ENCODE results near the gene RPS23.
A peak's percentile ranks its signal among the peaks of the same experiment; 100 is the strongest.

RPS23 gene

DNA sequence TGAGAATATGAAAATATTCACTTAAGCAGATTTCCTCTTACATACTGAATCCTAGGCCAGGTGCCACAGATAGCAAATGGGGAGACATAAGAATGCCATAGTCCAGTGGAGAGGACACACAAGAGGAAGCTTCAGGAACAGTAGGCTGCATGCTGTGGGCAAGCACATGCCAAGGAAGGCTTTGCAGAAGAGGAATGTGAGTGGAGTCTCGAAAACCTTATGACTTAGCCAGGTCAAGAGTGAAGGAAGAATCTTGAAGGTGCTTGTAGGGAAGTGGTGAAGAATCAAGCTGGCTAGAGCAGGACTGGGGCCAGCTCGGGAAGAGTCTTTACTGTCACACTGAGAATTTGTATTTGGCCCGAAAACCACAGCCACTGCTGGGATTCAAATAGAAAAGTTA is 20.4 kb downstream of the RPS23 start:
- no peak for DNase-seq
- intact Hi-C loops (cut with DNase I), result no loop called here

DNA sequence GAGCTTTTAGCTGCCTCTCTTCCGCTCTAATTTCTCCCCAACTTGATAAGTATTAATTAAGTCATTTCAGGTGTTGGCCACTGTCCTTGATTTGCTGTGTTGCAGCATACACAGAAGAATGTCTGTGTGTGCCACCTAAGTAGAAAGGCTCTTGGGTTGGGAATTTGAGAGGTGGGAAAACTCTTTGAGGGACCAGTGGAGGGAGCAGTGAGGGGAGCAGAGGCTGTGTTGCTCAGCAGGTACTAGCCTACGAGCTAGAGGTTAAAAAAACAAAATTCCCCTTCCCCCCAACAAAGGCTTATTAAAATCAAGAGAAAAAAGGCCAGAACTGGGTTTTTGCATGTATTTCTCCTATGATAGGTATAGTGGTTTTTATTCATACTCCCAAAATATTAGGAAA is 20.9 kb downstream of the RPS23 start:
- no peak for DNase-seq
- intact Hi-C loops (cut with DNase I), result no loop called here

DNA sequence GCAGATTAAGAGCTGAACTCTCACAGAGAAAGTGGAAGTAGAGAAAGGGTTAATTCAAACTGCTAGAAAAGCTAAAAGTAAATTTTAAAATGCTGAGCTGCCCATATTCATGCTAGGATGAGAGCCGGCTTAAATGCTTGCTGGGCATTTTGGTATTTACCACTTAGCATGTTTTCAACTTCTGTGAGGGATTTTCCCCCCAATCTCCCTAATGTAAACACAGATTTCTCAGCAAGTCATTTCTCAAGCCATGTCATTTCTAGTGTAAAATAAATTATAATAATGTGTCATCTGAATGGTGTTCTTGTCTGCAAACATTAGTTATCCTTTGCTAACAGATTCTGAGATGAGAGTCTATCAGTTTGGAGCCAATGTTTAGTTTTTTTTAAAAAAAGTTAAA is 22.3 kb downstream of the RPS23 start:
- intact Hi-C loops (cut with DNase I), result no loop called here
- no peak for DNase-seq

DNA sequence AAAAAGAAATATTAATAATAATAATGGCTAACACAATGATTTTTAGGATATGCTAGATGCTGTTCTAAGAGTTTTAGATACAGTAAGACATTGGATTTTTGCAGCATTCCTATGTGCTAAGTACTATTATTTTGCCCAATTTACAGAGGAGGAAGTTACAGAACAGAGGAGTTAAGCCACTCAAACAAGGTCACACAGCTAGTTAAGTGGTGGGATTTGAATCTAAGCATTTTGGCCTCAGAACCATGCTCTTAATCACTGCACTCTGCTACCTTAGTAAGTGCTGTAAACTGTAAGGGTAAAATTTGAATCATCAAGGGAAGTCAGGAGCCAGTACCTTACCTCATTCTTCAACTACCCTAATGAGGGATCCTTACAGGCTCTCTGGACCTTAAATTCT is 25.4 kb downstream of the RPS23 start:
- DNase-seq, result no peak
- intact Hi-C loops (cut with DNase I), result no loop called here

DNA sequence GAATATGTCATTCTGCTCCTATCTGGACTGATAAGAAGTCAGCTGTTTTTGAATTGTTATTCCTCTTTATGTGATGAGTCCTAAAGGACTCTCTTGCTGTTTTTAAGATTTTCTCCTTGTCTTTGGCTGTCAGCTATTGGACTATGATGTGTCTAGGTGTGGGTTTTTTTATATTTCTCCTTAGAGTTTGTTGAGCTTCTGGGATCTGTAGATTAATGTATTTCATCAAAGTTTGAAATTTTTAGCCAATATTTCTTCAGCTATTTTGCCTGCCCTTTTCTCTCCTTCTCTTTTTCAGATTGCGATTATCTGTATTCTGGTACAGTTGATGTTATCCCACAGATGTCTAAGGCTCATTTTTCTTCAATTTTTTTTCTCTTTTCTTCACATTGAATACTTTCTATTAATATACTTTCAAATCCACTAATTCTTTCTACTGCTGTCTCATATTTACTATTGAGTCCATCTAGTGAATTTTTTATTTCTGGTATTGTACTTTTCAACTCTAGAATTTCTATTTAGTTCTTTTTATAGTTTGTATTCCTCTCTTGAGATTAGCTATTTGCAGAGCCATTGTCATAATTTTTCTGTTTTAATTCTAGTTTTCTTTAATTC is 31.1 kb downstream of the RPS23 start:
- DNase-seq, result no peak
- intact Hi-C loops (cut with DNase I), result no loop called here

DNA sequence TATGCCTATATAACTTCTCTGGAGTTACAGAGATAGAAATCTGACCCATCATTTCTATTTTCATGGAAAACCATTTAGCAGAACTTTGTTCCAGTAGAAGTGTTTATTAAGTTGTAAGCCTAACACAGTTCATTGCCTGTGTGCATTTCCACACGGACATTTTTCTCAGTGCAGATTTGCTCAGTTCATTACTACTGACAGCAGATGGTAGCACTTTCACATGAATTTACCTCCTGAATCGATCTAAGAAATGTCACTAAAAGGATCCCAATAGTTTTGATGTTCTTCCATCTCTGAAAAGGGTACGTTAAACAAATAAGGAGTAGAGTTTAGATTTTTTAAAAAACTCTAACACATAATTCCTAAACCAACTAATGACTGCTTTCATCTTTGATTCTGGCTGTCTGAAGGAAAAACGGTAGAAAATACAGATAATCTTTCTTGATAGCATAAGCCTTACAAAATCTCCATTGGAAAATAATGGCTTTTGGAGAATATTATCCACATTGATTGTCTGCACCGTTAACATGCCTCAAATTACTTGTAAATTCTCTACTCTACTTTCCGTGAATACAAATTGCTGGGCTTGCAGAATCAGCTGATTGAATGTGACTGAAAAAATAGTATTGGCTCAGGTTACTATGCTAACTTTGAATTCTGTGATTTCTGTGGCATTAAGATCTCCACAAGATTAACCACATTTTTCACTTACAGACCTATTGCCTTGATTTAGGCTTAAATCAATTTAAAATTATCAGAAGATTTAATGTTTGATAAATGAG is 33.1 kb downstream of the RPS23 start:
- DNase-seq, result peak in 7 of 42 donors; percentile 6 to 40 (median 13)
- intact Hi-C loops (cut with DNase I), result no loop called here

DNA sequence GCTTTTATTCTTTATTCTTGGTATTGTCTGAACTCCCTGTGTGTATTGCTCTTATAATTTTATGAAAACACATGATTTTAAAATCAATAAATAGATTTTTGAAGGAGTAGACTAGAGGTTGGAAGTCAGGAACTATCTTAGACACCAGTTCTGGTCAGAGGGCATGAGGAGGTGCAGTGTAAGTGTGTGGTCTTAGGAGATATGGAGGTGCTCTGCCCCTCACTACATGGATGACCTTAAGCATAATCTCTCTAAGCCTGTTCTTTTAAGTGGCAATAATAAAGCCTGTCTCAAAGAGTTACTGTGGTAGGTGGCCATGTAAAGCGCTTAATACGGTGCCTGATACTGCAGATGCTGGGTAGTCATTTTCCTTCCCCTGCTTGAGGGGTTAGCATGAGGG is 34.0 kb downstream of the RPS23 start:
- intact Hi-C loops (cut with DNase I), result no loop called here
- DNase-seq, result no peak

DNA sequence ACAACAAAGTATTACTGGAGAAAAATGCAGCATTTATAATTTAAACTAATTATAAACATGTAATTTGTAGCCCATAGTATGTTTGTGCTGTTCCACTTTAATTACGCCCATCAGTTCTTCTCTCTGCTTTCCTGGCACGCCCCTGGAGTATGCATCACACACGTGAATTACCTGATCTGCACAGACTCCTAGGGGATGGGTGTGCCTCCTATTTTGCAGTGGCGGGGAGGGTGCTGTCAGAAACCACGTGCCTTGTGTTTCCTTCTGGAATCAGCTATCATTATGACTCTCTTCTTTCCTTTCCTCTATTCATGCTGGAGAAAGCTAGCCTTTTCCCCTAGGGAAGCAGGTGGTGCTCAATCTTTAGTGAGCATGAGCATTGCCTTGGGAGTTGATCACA is 43.3 kb downstream of the RPS23 start:
- intact Hi-C loops (cut with DNase I), result no loop called here
- no peak for DNase-seq

DNA sequence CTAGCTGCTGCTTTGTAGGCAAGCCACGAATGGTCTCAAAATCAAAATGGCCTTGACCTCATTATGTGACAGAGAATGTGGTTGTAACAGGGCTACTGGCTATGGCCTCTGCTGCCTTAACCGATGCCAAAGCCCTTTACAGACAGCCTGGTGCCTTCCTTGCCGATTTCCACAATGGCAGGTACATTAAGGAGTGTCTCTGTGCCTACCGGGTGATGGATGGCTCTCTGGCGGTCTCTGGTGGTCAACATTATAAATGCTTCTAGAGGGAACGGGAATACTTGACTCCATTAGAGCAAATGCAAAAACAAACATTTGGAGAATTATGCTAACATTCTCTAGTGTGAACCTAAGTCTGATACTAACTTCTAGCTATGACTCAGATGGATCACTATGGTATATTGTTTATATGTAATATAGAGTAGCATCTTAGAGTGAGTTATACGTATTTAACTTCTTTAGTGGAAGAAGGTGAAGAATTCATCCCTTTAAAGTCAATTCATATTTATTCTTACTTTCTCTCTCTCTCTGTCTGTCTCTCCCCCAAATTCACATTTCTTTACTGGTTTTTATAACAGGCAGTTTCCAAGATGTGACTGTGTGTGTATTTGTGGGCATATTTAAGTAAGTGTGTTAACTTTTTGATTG is 52.5 kb downstream of the RPS23 start:
- intact Hi-C loops (cut with DNase I), result no loop called here

More for the DNA sequence above, 52.5 kb downstream of the RPS23 start:
- DNase-seq, result peak; percentile 21 to 88 (median 72)
